ENCODE results near the gene SNAPC2. TPM values are rescaled to one million over a fixed set of nuclear protein-coding genes. Genes with fewer than 3 reads are reported as not detected.
"Not testable (repeated sequence)": the region's sequence is repeated elsewhere in the genome, so short reads cannot be mapped to it uniquely, and the experiment has no call there.

SNAPC2 gene
- total RNA-seq, 3 donors from 2014 or later: 16.7 to 20.0 (median 18.8) TPM

DNA sequence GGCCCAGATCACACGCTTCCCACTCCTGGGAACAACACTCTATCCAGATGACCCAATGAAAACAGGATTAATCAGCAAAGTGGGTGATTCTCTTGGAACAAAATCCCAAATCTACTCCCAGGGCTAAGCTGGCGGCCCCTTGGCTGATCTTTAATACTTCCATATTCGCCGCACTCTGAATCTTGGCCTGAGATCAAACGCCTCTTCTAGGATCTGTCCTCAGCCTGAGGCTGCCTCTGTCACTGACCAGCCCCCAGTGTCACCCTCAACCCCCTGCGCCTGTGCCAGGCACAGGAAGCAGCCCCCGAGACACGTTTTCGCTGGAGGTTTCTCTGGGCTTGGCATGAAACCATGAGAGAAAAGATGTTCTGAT is 8.2 kb downstream of the SNAPC2 start:
- H3K27me3 Mint-ChIP-seq (ENCODE audit: low read depth): no peaks in the 10 kb centered on the region
- peaks cover 8% of the 10 kb centered on the region for H3K36me3 Mint-ChIP-seq (ENCODE audit: insufficient read depth)
- H3K4me1 Mint-ChIP-seq (ENCODE audit: low read depth): peaks cover 23% of the 10 kb centered on the region
- ATAC-seq: no peak
- DNase-seq: no peak
- no peaks in the 10 kb centered on the region for H3K9me3 Mint-ChIP-seq
- no peak overlapping the region for H3K4me3 Mint-ChIP-seq

DNA sequence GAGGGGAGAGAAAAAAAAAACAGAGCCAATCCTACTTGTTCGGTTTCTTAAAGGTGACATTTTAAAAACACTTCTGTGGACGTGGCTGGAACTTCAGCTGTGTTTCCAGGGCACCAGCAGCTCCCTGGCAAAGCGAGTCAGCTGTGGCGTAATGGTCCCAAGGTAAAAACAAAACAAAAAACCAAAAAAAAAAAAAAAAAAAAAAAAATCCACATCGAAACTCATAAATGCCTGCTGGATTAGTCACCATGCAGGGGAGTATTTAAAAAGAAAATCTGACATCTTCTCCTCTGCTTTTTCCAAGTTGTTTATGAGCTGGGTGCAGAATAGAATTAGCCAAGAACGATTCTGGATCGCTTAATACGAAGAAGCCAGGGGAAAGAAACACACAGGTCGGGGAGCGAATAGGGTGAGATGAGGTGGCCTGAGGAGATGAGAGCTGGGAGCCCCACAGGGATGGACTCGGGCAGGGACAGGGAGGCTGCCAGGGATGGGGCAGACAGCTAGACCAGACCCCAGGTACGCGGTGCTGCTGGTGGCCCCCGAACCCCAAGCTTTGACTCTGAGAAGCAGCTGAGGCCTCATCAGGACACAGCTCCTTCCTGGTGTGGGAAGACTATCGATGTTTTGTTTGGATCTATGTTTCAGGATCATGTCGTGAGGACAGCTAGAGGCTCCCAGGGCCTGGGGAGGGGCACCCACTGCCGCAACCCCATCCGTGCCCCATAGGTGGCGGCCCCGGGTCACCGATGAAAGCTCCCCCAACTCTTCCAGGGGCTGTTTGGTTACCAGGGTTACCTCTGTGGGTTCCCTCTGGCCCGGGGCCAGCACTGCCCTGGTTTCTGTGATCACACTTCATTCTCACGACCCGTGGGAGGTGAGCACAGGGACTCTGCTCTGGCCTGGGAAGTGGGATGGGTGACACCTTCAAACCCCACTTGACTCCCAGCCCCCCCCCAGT is 8.9 kb downstream of the SNAPC2 start:
- DNase-seq (peak; percentile 51), ATAC-seq (peak; percentile 26 to 28)
- peaks cover 8% of the 10 kb centered on the region for H3K36me3 Mint-ChIP-seq (ENCODE audit: insufficient read depth)
- peaks cover 22% of the 10 kb centered on the region for H3K4me1 Mint-ChIP-seq (ENCODE audit: low read depth)
- H3K27me3 Mint-ChIP-seq (ENCODE audit: low read depth): no peaks in the 10 kb centered on the region
- no peak overlapping the region for H3K4me3 Mint-ChIP-seq
- H3K9me3 Mint-ChIP-seq: no peaks in the 10 kb centered on the region

DNA sequence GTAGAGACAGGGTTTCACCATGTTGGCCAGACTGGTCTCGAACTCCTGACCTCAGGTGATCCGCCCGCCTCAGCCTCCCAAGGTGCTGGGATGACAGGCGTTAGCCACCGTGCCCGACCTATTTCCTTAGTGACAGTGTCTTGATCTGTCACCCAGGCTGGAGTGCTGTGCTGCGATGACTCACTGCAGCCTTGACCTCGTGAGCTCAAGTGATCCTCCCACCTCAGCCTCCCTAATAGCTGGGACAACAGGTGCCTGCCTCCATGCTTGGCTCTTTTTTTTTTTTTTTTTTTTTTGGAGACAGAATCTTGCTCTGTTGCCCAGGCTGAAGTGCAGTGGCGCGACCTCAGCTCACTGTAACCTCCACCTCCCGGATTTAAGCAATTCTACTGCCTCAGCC is 9.9 kb downstream of the SNAPC2 start:
- not testable (repeated sequence) for H3K4me3 Mint-ChIP-seq; ATAC-seq; H3K9me3 Mint-ChIP-seq; DNase-seq; H3K27me3 Mint-ChIP-seq (ENCODE audit: low read depth); H3K36me3 Mint-ChIP-seq (ENCODE audit: insufficient read depth)
- peaks cover 19% of the 10 kb centered on the region for H3K4me1 Mint-ChIP-seq (ENCODE audit: low read depth)

DNA sequence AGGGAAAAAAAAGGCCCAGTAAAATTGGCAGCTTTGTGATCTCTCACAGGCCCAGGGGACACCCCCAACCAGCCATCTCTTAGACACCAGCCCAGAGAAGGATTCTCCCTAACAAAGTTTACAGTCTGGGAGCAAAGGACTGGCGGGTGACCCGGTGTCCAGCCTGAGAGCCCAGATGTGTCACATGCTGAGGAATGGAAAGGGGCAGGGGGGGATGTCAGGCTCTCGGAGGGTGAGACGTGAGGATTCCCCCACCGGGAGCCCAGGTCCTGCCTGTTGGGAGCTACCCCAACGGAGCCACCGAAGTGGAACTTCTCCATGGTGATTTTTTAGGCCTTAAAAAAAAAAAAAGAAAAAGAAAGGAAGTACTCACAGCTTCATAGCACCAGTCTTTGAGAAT is 10.6 kb downstream of the SNAPC2 start:
- Mint-ChIP-seq H3K9me3 (no peaks in the 10 kb centered on the region), H3K4me3 (no peak overlapping the region), H3K4me1 (ENCODE audit: low read depth) (peaks cover 18% of the 10 kb centered on the region), H3K36me3 (ENCODE audit: insufficient read depth) (peaks cover 10% of the 10 kb centered on the region), H3K27me3 (ENCODE audit: low read depth) (no peaks in the 10 kb centered on the region)
- ATAC-seq (no peak), DNase-seq (no peak)

DNA sequence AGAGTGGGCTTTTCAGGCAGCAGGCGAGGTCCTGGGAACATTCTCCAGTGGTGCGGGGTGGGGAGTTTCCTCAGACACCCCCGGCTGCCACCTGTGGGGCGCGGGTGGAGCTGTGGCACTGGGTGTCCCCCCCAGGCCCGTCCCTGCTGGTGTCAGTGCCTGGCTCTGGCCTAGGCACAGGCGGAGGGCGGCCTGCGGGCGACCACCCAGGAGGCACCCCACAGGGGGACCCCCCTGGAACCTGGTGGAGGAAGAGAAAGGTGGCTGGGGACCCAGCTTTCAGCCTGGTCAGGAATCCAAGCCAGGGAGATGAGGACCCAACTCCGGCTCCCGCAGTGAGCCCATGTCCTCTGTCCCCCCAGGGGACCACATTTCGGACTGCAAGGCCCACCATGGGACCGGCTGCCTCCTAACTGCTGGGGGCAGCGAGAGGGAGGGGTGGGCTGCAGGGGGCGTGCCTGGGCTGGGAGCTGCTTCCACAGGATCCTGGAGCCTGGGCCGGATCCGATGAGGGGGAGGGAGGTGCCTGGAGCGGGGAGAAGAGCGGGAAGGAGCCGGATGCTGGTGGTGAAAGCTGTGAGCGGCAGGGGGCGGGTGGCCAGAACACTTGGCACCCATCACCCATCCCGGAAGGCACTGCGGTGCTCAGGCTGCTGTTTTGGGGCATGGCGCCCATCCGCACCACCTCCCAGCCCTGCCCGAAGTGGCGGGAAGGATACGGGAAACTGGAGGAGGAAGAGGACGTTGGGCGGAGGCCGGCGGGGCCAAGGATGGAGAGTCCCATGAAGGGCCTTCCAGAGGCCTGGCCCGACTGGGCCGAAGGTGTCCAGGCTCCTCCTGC is 11.3 kb downstream of the SNAPC2 start:
- no peak overlapping the region for H3K4me3 Mint-ChIP-seq
- no peaks in the 10 kb centered on the region for H3K27me3 Mint-ChIP-seq (ENCODE audit: low read depth)
- peaks cover 15% of the 10 kb centered on the region for H3K4me1 Mint-ChIP-seq (ENCODE audit: low read depth)
- DNase-seq: no peak
- H3K36me3 Mint-ChIP-seq (ENCODE audit: insufficient read depth): peaks cover 11% of the 10 kb centered on the region
- no peaks in the 10 kb centered on the region for H3K9me3 Mint-ChIP-seq
- ATAC-seq: no peak

DNA sequence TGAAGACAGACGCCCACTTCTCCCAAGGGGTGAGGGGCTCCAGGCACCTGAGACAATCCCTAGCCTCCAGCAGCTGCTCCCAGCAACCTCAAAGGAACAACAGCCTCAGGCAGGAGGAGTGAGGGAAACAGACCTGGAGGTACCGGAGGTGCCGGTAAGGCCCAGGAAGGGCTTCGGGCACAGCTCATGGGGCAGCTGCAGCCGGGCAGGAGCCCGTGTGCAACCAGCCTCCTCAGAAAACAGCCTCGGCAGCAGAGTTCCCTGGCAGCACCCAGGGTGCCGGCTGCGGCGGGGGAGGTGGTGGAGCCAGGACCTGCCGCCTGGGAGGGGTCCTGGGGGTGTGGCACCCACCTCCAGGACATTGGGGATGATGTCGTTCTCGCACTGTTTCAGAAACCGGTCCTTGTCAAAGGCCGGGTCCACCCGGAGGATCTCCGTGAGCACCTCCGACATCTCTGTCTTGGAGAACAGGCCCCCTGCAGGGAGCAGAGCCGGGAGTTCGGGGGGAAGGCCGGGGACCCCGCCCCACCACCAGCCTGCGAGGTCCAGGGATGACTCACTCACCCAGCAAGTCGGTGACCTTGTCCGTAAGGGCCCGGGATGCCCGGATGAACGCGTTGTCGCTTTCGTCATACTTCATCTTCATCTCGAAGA is 12.3 kb downstream of the SNAPC2 start:
- Mint-ChIP-seq H3K4me3 (no peak overlapping the region), H3K9me3 (no peaks in the 10 kb centered on the region), H3K4me1 (ENCODE audit: low read depth) (peaks cover 13% of the 10 kb centered on the region), H3K27me3 (ENCODE audit: low read depth) (no peaks in the 10 kb centered on the region), H3K36me3 (ENCODE audit: insufficient read depth) (peaks cover 11% of the 10 kb centered on the region)
- DNase-seq (no peak), ATAC-seq (no peak)

DNA sequence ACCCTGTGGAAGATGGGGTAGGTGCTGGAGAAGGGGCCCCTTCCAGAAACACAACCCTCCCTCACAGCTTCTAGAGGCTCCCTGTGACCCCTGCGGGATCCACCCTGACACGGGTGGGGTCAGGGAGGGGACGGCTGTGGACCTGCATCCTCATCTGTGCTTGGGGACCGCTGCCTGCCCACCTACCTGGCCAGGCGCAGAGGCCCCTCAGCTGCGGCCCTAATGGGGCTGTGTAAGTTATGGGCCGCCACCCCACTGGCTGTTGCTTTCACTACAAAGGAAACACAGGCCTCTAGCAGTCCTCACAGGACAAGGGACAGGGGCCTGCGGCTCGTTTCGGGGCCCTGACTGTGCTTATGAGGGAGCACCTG is 12.8 kb downstream of the SNAPC2 start:
- no peaks in the 10 kb centered on the region for H3K9me3 Mint-ChIP-seq
- DNase-seq (no peak), ATAC-seq (no peak)
- H3K27me3 Mint-ChIP-seq (ENCODE audit: low read depth): no peaks in the 10 kb centered on the region
- H3K4me3 Mint-ChIP-seq: no peak overlapping the region
- peaks cover 13% of the 10 kb centered on the region for H3K4me1 Mint-ChIP-seq (ENCODE audit: low read depth)
- H3K36me3 Mint-ChIP-seq (ENCODE audit: insufficient read depth): peaks cover 13% of the 10 kb centered on the region

DNA sequence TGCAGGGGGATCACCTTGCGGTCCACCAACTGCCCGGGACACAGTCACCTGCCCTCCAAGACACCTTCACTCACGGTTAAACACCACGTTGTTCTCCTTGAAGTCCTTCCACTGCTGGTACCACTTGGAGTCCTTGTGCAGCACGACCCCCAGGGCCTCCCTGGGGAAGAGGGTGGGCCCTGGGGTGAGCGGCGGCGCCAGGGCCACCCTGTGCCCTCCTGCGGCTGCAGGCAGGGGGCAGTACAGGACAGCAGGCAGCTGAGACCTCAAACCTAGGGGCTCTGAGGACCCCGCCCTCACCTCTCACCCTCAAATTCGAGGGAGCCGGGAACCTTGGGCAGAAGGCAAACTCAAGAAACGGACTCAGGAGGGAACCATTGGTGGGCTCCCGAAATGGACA is 13.3 kb downstream of the SNAPC2 start:
- H3K27me3 Mint-ChIP-seq (ENCODE audit: low read depth): no peaks in the 10 kb centered on the region
- DNase-seq (no peak), ATAC-seq (no peak)
- H3K4me1 Mint-ChIP-seq (ENCODE audit: low read depth): peaks cover 10% of the 10 kb centered on the region
- no peak overlapping the region for H3K4me3 Mint-ChIP-seq
- no peaks in the 10 kb centered on the region for H3K9me3 Mint-ChIP-seq
- peaks cover 14% of the 10 kb centered on the region for H3K36me3 Mint-ChIP-seq (ENCODE audit: insufficient read depth)

DNA sequence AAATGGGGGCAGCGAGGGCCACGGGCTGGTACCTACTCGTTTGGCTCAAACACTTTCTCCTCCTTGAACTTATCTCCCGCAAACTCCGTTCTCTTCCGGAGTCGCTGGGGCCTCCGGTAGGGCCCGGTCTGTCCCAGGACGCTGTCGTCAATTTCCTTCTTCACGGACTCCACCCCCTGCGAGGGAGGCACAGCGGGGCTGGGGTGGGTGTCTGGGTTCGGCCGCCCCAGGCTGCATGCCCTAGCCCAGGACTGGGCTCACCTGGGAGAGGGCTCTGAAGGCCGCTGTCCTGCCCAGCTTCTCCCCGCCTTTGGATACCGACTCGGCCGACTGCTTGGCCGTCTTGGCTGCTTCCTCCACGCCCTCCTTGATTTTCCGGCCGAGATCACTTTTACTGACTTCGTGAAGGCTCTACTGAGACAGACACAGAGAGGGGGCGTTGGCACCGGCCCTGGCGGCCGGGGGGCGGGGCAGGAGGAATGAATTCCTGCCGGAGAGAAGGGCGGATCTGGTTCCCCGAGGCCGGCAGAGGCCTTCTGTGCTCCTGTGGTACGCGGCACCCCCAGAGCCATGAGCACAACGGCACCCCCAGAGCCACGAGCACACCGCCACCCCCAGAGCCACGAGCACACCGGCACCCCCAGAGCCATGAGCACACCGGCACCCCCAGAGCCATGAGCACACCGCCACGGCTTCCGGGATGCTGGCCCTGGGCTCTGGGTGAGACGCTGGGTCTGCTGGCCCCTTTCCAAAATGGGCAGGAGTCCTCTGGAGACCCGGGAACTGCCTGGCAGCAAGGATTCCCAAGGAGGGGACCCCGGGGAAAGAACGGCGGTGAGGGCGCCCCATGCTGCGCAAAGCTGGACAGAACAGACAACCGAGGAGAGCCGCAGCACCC is 13.9 kb downstream of the SNAPC2 start:
- H3K4me1 Mint-ChIP-seq (ENCODE audit: low read depth): peaks cover 8% of the 10 kb centered on the region
- ATAC-seq (no peak), DNase-seq (no peak)
- H3K4me3 Mint-ChIP-seq: no peak overlapping the region
- no peaks in the 10 kb centered on the region for H3K27me3 Mint-ChIP-seq (ENCODE audit: low read depth)
- no peaks in the 10 kb centered on the region for H3K9me3 Mint-ChIP-seq
- H3K36me3 Mint-ChIP-seq (ENCODE audit: insufficient read depth): peaks cover 14% of the 10 kb centered on the region

DNA sequence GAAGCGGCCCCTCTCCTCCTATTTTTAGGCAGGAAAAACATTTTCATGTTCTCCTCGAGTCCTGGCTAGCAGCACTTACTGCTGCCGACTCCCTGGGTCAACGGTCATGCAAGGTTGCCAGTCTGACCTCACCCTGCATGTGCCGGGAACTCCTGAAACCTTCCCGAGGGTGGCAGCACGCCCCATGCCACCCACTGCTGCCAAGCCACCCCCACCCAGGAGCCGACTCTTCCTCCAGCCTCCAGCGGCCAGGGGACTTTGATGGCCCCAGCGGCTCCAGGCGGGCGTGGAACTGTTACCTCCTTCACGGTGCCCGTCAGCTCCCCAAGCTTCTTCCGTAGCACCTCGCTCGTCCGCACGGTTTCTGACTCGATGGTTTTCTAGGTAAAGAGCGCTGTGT is 14.6 kb downstream of the SNAPC2 start:
- H3K27me3 Mint-ChIP-seq (ENCODE audit: low read depth): no peaks in the 10 kb centered on the region
- ATAC-seq: no peak
- peaks cover 3% of the 10 kb centered on the region for H3K4me1 Mint-ChIP-seq (ENCODE audit: low read depth)
- H3K4me3 Mint-ChIP-seq: no peak overlapping the region
- no peaks in the 10 kb centered on the region for H3K9me3 Mint-ChIP-seq
- peaks cover 14% of the 10 kb centered on the region for H3K36me3 Mint-ChIP-seq (ENCODE audit: insufficient read depth)
- no peak for DNase-seq

DNA sequence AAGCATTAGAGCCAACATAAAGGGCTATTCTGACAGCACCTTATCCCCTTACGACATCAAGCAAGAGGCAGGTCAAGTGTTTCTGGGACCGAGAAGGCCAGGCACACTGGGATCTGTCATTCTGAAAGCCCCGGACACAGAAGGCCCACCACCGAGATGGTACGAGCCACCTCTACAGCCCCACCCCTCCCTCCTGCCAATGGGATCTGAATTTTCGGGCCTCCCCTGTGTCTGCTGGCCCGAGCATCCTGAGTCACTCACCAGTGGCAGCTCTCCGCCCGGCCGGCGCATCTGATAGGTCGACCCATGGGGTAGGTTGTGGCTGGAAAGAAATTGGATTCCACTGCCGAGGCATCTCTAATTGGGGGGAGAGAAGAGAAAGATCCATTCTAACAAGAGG is 20.7 kb downstream of the SNAPC2 start:
- no peaks in the 10 kb centered on the region for H3K27me3 Mint-ChIP-seq (ENCODE audit: low read depth)
- no peak for ATAC-seq
- H3K9me3 Mint-ChIP-seq: no peaks in the 10 kb centered on the region
- peaks cover 35% of the 10 kb centered on the region for H3K4me1 Mint-ChIP-seq (ENCODE audit: low read depth)
- H3K4me3 Mint-ChIP-seq: peak overlapping the region; percentile 38
- H3K36me3 Mint-ChIP-seq (ENCODE audit: insufficient read depth): peaks cover 15% of the 10 kb centered on the region
- no peak for DNase-seq

DNA sequence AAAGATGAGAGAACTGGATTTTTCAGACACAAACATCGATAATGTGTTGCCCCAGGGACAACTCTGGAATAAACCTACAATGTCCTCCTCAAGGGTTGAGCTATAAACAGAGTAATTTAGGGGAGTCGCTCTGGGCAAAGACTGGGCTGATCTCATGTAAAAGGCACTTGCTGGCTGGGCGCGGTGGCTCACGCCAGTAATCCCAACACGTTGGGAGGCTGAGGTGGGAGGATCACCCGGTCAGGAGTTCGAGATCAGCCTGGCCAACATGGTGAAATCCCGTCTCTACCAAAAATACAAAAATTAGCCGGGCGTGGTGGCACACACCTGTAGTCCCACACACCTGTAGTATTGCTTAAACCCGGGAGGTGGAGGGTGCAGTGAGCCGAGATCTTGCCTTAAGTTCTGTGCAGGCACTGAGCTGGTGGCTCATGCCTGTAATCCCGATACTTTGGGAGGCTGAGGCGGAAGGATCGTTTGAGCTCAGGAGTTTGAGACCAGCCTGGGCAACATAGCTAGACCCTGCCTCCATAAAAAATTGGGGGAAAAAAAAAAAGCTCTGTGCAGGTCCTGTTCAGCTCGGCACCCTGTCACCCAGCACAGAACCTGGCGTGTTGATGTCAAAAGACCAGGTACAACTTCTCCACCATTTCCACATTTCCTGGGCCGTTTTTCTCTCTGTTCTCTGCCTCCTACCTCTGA is 21.9 kb downstream of the SNAPC2 start:
- H3K27me3 Mint-ChIP-seq (ENCODE audit: low read depth): no peaks in the 10 kb centered on the region

DNA sequence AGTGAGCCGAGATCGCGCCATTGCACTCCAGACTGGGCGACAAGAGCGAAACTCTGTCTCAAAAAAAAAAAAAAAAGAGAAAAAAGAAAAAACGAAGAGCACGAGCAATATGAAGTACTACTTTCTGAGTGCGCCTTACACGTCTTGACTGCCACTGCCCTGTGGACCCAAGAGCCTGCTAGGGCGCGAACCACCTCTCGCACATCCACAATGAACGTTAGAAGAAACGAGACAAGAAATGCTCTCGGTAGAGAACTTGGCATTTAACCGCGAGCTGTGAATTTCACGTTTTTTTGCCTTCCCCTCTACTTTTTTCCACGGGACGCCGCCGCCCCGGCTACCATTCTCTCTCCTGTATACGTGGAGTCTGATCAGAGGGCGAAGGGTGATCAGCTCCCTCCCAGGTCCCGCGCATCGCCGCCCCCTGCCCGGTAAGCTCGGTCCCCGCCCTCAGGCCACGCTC is 22.9 kb downstream of the SNAPC2 start:
- DNase-seq (peak; percentile 32), ATAC-seq (peak; percentile 20 to 21)
- H3K27me3 Mint-ChIP-seq (ENCODE audit: low read depth): no peaks in the 10 kb centered on the region
- peaks cover 35% of the 10 kb centered on the region for H3K4me1 Mint-ChIP-seq (ENCODE audit: low read depth)
- H3K4me3 Mint-ChIP-seq: peak overlapping the region; percentile 96
- no peaks in the 10 kb centered on the region for H3K9me3 Mint-ChIP-seq
- peaks cover 12% of the 10 kb centered on the region for H3K36me3 Mint-ChIP-seq (ENCODE audit: insufficient read depth)

More for the DNA sequence above, 21.9 kb downstream of the SNAPC2 start:
- Mint-ChIP-seq H3K36me3 (ENCODE audit: insufficient read depth) (peaks cover 15% of the 10 kb centered on the region), H3K4me1 (ENCODE audit: low read depth) (peaks cover 35% of the 10 kb centered on the region), H3K9me3 (no peaks in the 10 kb centered on the region), H3K4me3 (peak overlapping the region; percentile 96)
- no peak for DNase-seq
- no peak for ATAC-seq
